ENCODE data around the gene SHISA4.
"Not testable (repeated sequence)": the region's sequence is repeated elsewhere in the genome, so short reads cannot be mapped to it uniquely, and the experiment has no call there.

The SHISA4 gene, protein sequence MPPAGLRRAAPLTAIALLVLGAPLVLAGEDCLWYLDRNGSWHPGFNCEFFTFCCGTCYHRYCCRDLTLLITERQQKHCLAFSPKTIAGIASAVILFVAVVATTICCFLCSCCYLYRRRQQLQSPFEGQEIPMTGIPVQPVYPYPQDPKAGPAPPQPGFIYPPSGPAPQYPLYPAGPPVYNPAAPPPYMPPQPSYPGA

DNA sequence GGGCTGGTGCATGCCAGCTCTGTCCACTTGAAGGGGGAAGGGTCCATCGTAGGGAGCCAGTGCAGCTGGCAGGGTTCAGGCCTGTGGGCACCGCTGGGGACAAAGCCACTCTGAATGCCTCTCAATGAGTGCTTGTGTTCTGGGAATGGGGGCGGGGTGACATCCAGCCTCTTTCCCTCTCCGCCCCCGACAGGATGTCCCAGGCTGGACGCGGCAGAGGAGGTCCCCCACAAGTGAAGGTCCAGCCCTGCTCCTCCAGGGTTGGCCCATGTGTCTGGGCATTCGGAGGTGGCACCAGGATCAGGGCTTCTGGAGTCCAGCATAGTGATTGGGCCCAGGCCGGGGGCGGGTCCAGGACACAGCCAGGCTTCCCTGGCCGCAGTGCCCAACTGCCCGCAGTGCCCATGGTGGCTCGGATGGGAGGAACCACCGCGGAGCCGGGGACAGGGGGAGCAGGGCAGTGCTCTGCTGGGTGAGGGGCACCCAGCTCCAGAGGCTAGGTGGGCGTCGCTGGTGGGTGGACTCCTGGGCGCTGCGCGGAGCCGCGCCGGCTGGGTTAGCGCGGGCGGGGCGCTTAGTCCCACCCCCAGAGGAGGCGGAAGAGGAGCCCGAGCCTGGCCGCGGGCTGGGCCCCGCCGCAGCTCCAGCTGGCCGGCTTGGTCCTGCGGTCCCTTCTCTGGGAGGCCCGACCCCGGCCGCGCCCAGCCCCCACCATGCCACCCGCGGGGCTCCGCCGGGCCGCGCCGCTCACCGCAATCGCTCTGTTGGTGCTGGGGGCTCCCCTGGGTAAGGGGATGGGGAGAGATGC, at the start of gene SHISA4:
Gene SHISA4, plus strand, starts transcription at position 617 of the 808 bp plus-strand sequence. Its CDS starts 97 bp downstream, at position 714.
- DNase-seq (ENCODE audit: low spot score) = peak; percentile 79

GRCh38 chr1:201839089-201839488, 49.6 kb upstream of the SHISA4 start:
- not testable (repeated sequence) for DNase-seq (ENCODE audit: low spot score)

DNA sequence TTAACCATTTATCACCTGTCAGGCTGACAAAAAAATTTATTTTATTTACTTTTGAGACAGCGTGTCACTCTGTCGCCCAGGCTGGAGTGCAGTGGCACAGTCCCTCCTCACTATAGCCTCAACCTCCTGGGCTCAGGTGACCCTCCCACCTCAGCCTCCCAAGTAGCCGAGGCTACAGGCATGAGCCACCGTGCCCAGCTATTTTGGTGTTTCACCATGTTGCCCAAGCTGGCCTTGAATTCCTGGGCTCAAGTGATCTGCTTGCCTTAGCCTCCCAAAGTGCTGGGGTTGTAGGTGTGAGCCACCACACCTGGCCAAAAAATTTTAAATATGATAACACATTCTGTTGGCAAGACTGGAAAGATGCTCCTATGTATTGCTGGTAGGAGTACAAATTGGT, 48.6 kb upstream of the SHISA4 start:
- DNase-seq (ENCODE audit: low spot score) = no peak

- no peak for DNase-seq (ENCODE audit: low spot score)
Measured at GRCh38 chr1:201840490-201840889, 48.2 kb upstream of the SHISA4 start.

DNA sequence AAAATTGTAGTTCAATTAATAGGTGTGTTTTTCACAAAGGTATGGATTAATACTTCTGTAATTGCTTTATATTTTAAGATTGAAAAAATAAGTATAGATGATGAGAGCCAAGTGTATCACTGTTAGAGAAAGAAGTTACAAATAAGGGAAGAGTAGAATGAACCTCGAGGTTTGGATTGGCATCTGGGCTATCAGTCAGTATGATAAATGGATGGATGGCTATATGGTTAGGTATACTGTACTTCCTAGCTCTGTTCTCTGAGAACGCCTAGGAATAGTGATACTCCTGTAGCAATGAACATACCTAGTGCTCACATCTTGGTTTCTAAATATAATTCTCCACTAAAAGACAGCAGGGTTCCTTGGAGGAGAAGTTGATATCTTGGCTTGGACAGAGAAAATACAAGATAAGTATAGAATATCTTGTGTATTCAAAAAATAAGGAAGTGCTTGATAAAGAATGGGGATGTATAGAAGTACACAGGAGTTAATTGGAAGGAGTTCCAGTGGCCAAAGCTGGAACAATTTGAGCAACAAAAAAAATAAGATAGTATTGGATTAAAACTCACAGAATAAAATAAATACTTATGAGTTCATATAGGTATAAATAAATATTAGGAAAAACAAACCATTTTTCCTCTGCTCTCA, 47.3 kb upstream of the SHISA4 start:
- DNase-seq (ENCODE audit: low spot score) = no peak

DNA sequence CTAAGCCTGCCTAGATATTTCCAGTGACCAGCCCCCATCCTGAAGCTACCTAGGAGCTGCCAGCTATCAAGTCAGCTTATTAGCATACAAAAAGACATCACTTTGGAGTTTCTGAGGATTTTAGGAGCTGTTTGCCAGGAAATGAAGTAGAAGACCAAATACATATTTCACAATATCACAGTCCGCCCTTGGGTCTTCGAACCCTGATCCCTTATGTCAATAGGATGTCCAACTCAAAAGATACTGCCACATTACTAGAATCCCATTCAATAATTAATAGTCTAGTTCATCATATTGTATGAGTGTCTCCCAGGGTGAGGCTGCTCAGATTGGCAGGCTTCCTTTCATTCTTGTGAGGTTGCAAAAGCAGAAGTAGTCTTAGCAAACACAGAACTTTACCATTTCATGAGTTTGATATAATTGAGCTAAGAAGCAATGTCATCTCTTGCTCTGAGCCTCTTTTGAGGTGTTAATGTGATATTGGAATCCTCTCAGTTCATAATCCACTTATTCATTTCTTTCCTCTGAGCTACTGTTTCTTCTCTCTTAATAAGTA, 46.1 kb upstream of the SHISA4 start:
- DNase-seq (ENCODE audit: low spot score) = no peak

DNA sequence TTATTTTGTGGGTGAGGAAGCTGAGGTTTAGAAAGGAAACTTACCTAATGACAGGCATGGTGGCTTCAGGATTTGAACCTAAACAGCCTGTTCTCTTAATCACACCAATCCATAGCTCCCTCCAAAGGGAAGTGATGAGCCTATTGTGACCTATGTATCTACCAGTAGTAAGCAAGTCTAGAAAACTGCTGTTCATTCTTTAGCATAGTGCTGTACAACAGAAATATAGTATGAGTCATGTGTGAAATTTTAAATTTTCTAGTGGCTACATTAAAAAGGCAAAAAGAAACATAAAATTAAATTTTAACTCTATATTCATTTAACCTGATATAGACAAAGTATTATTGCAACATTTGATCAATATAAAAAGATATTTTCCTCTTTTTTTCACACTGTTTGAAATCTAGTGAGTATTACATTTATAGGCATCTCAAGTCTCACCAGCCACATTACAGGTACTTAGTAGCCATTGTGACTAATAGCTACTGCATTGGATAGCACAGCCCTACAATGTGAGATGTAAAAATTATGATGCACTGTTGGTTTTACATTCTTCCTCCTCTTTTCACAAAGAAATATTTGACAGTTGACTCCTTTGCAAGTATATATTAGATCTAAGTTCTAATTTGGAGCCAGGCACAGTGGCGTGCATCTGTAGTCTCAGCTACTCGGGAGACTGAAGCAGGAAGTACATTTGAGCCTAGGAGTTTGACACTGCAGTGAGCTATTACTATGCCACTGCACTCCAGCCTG, 43.2 kb upstream of the SHISA4 start:
- no peak for DNase-seq (ENCODE audit: low spot score)

GRCh38 chr1:201847150-201847549, 41.5 kb upstream of the SHISA4 start:
- DNase-seq (ENCODE audit: low spot score) = no peak

DNA sequence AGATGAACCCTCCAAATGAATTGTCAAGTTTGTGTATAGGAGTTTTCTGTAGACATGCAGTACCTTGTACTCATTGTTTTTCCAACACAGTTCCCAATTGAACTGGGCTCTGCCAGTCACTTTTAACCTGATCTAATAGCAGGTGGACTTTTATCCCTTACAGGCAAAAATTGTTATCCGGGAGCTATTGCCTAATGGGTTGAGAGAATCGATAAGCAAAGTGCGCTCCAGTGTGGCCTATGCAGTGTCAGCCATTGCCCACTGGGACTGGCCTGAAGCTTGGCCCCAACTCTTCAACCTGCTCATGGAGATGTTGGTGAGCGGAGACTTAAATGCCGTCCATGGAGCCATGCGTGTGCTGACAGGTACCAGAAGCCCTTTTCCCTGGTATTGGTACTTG, 40.5 kb upstream of the SHISA4 start:
- no peak for DNase-seq (ENCODE audit: low spot score)

- no peak for DNase-seq (ENCODE audit: low spot score)
Measured at GRCh38 chr1:201849372-201850052, 39.2 kb upstream of the SHISA4 start.

GRCh38 chr1:201850053-201850397, 38.7 kb upstream of the SHISA4 start:
- DNase-seq (ENCODE audit: low spot score) = no peak

DNA sequence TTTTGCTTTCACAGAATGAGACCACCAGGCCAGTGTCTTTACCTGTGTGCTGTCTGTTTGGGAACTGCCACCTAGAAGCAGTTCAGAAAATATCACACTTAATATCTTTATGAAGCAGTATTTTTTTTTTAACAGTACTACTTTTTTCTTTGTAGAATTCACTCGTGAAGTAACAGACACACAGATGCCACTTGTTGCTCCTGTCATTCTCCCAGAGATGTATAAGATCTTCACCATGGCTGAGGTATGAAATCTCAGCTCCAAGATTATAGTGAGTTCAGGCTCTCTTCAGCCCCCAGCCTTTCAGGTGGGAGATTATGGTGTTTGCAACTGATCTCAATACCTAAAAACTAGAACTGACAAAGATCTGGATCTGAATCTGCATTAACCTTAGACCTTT, 36.7 kb upstream of the SHISA4 start:
- no peak for DNase-seq (ENCODE audit: low spot score)

- not testable (repeated sequence) for DNase-seq (ENCODE audit: low spot score)
Measured at GRCh38 chr1:201856722-201857121, 32.0 kb upstream of the SHISA4 start.

DNA sequence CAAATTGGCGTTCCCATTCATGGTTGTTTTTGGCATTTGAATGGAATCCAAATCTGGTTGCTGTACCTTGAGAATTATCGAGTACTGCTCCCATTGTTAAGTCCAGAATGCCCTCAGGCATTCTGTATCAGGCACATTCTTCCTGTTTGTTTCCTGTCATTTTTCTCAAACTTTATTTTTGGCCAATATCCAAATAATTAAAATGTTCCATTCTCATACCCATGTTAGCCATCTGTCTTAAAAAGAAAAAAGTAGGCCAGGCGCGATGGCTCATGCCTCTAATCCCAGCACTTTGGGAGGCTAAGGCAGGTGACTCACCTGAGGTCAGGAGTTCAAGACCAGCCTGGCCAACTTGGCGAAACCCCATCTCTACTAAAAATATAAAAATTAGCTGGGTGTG, 29.3 kb upstream of the SHISA4 start:
- DNase-seq (ENCODE audit: low spot score) = no peak

- no peak for DNase-seq (ENCODE audit: low spot score)
Measured at GRCh38 chr1:201861448-201861847, 27.2 kb upstream of the SHISA4 start.

GRCh38 chr1:201870397-201870796, 18.3 kb upstream of the SHISA4 start:
- no peak for DNase-seq (ENCODE audit: low spot score)

DNA sequence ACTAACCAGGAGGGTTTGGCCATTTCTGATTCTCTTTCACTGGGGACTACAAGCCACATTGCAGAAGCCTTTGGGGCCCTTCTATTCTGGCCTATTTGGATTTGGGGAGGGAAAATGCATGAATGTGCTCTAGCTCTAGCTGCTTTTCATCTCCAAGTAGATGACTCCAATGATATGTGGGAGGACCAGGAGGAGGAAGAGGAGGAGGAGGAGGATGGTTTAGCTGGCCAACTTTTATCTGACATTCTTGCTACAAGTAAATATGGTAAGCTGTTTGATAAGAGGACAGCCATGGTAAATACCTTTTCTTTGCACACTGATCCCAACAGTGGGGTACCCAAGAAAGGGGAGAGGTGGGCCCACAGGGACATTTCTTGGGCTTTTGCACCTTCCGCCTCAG, 14.0 kb upstream of the SHISA4 start:
- no peak for DNase-seq (ENCODE audit: low spot score)

DNA sequence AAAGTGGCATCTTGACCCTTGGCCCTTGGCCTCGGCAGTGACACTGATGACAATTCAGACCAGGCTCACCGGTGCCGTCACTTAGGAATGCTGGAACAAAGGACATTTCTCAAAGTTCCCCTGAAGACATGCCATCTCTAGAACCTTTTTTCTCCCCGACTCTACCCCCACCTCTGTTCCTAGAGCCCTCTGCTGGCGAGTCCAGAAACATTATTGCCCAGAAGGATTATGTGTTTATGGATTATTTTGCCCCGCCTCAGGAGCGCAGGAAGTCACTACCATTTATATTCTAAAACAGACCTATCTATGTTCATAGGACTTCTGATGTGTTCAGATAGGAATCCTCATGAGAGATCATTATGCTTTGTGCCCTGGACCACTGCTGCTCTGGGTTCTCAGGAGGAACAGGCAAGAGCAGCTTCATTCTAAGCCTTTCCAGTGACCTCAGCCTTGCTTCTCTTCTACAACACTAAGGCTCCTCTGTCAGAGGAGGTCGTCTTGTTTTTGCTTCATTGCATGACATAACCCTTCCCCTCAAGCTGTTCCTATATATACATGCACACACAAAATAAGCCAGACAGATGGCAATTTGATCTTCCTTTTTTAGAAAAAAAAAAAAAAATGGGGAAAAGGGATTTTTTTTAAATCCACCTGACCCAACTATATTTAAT, 12.4 kb upstream of the SHISA4 start:
- DNase-seq (ENCODE audit: low spot score) = no peak

GRCh38 chr1:201877877-201878401, 10.8 kb upstream of the SHISA4 start:
- DNase-seq (ENCODE audit: low spot score) = no peak

- no peak for DNase-seq (ENCODE audit: low spot score)
Measured at GRCh38 chr1:201880928-201881571, 7.6 kb upstream of the SHISA4 start.
